HG03342 (cell line): ENCODE results near the gene THAP2.
"Not testable (repeated sequence)": the region's sequence is repeated elsewhere in the genome, so short reads cannot be mapped to it uniquely, and the experiment has no call there.

Experiments used
- ATAC-seq: cut with Tn5 transposase; IDR thresholded peaks from one replicate; pipeline ENCODE4 v1.9.1; 2021; ENCODE audit warnings: mild to moderate bottlenecking, moderate library complexity; ENCODE audit not compliant: unreplicated experiment

The THAP2 gene

GRCh38 chr12:71702181-71702580, 38.1 kb downstream of the THAP2 start:
- ATAC-seq, result not testable (repeated sequence)

DNA sequence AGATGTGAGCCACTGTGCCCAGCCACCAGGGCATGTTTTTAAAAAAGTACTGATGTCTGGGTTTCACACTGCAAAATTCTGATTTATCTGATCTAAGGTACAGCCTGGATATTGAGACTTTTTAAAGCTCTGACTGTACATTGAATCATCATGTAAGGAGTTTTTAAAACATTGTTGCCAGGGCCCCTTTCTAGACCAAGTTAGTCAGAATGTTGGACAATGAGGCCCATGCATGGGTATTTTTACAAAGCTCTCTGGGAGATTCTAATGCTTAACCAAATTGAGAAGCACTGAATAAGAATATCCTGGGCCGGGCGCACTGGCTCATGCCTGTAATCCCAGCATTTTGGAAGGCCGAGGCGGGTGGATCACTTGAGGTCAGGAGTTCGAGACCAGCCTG, 38.5 kb downstream of the THAP2 start:
- ATAC-seq, result no peak

DNA sequence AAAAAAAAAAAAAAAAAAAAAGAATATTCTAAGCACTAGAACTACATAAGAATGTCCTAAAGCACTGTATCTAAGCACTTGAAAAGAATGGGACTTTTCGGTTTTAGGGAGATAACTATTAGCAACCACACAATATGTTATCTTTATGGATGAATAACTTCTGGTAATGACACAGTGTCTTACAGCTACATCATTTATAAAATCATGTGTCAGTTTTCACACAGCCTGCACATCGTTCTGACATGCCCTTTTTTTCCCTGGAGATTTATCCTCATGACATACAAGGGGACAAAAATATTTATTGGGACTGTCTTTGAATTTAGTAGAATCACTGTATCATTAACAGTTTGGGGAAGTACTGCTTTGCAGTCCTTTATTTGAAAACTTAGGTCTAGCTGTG, 39.1 kb downstream of the THAP2 start:
- no peak for ATAC-seq

DNA sequence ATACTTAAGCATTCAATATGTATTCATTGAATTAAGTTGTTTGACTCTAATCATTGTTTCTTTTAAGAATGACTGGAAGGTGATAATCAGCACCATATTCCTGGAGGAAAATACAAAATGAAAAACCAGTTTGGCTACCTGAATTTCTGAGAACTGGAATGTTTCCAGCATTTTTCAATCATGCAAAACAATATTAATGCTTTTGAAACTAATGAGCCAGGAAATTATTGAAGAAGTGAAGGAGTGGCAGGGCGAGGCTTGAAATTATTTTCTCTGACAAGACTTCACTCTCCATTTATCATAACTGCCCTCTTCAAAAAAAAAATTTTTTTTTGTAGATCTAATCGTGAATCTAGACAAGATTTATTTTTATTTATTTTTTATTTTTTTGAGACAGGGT, 40.8 kb downstream of the THAP2 start:
- ATAC-seq, result no peak

DNA sequence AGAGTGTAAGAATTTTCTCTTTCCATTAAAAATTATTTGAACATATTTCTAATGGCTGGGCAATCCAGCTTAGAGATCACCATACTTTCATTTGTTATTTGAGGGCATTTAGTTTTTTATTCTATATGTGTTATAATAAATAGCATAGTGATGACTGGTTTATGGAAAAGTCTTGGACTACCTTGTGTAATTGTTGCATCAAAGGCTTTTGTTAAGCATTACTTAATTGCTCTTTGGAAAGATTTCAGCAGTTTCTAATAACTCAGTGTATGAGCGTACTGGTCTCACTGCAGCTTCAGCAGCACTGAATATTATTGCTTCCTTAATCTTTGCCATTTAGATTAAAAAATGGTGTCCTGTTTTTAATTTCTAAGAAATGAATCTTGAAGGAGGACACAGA, 44.6 kb downstream of the THAP2 start:
- no peak for ATAC-seq

GRCh38 chr12:71710276-71711125, 46.4 kb downstream of the THAP2 start:
- ATAC-seq, result no peak

DNA sequence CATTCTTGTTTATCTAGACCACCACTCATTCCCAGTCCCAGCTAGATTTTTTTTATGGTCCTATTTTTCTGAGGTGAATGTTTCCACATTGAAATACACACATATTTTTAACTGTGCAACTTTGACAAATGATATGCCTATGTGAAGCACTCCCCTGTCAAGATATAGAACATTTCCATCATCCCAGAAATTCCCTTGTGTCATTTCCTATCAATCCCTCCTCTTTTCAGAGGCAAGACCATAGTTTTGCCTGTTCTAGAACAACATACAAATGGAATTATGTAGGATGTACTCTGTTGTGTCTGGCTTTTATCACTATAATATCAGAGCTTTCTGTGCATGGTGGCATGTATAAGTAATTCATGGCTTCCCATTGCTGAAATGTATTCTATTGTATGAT, 54.5 kb downstream of the THAP2 start:
- no peak for ATAC-seq

DNA sequence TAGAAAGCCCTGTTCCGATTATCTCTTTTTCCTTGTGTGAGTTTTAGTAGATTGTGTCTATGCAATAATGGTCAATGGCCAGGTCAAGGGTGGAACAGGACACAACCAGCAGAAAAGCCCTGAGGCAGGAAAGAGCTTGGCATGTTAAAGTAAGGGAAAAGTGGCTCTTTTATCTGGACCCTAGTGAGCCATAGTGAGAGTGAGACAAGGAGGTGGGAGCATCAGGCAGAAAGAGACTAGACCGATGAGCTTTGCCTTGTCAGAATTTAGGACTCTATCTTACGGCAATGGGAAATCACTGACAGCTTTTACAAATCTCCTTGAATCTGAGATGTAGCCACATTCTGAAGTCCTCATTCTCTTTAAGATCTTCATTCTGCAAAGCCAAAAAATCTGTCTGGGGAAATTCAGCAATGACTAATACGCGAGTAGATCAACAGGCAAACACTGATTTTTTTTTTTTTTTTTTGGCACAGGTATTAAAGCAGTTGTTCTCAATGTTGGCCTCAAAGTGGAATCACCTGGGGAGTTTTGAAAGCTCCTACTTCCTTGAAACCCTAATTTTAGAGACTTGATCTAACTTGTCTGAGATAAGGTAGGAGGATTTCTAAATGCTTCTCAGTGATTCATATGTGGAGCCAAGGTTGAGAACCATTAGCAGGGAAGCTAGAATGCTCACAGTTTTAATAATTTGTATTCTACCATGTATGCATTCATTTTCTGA, 55.7 kb downstream of the THAP2 start:
- ATAC-seq, result no peak

GRCh38 chr12:71721783-71722505, 57.8 kb downstream of the THAP2 start:
- no peak for ATAC-seq

GRCh38 chr12:71725011-71725410, 60.9 kb downstream of the THAP2 start:
- no peak for ATAC-seq

GRCh38 chr12:71726548-71726947, 62.4 kb downstream of the THAP2 start:
- ATAC-seq, result no peak

- no peak for ATAC-seq
Measured at GRCh38 chr12:71727958-71728357, 63.9 kb downstream of the THAP2 start.
